Endothelial cell of umbilical vein (primary cell): Measurements from ENCODE around the gene PTPRT. TPM values are rescaled to one million over a fixed set of nuclear protein-coding genes. Genes with fewer than 3 reads are reported as not detected.

Source experiments
- BruUV-seq: library from RNA; stranded (reverse); fragments of 400-500 nt; replicated peaks from 2 replicates; lab custom pipeline; 2021; lab: Mats Ljungman, UMichigan
- CTCF ChIA-PET: fragments of 300-600, 350-600 bp; sonication (Branson Sonifier 250); formaldehyde crosslinking; loops from one replicate; lab custom pipeline; 2021; ENCODE audit warnings: antibody characterized with exemption, inconsistent platforms; lab: Charles Lee
- POLR2A ChIA-PET: fragments of 300-600, 350-600 bp; sonication (Branson Sonifier 250); formaldehyde crosslinking; loops from one replicate; lab custom pipeline; 2021; ENCODE audit warnings: antibody characterized with exemption, inconsistent platforms; lab: Charles Lee
- DNase-seq: peaks from one replicate; pipeline ENCODE4 v3.0.0-alpha.2; 2011; ENCODE audit warnings: low read depth, low spot score
- FAIRE-seq: peaks from 2 replicates; lab custom pipeline; 2011; peaks lifted over from hg19 to GRCh38; lab: Jason Lieb, UNC
- H2AFZ ChIP-seq: 2 replicates; pipeline ENCODE4 v1.6.0; 2012; ENCODE audit warnings: low read depth, low read length, control low read depth, inconsistent platforms
- H3K27ac ChIP-seq: 2 replicates; pipeline ENCODE4 v1.5.1; 2011; ENCODE audit warnings: low read depth, mild to moderate bottlenecking, control low read depth, low read length, moderate library complexity; ENCODE audit not compliant: insufficient read depth
- H3K27me3 ChIP-seq, 2 experiments: 2 replicates each; pipeline versions ENCODE4 v1.6.0 to v1.6.1; 2011; ENCODE audit warnings: low read length in 2 of 2, mixed read lengths in 1 of 2; ENCODE audit not compliant: control insufficient read depth in 2 of 2, insufficient read depth in 2 of 2
- H3K36me3 ChIP-seq, 2 experiments: 2 replicates in 1 of 2; 3 replicates in 1 of 2; pipeline ENCODE4 v1.5.1; 2011; ENCODE audit warnings: low read length in 2 of 2, mild to moderate bottlenecking in 1 of 2, moderate library complexity in 1 of 2; ENCODE audit not compliant: control insufficient read depth in 2 of 2, insufficient read depth in 2 of 2; ENCODE audit errors: extremely low read depth in 1 of 2
- H3K4me1 ChIP-seq: 3 replicates; pipeline ENCODE4 v1.5.1; 2011; ENCODE audit warnings: mild to moderate bottlenecking, low read length; ENCODE audit not compliant: control insufficient read depth, insufficient read depth; ENCODE audit errors: extremely low read depth
- H3K4me2 ChIP-seq: 2 replicates; pipeline ENCODE4 v1.6.1; 2011; ENCODE audit warnings: low read length, control low read depth, mixed read lengths; ENCODE audit not compliant: insufficient read depth
- H3K4me3 ChIP-seq, 3 experiments: fragments of 200-600 bp in 1 of 3; sonication (generic), shearing (Covaris generic) in 1 of 3; replicated peaks in 1 of 3; 2 replicates each; pipeline ENCODE4 v1.5.1; 2011 to 2016; ENCODE audit warnings: control low read depth in 3 of 3, low read length in 3 of 3, mild to moderate bottlenecking in 2 of 3, inconsistent platforms in 1 of 3, low read depth in 1 of 3, moderate library complexity in 1 of 3; ENCODE audit not compliant: insufficient read depth in 1 of 3
- H3K79me2 ChIP-seq: 2 replicates; pipeline ENCODE4 v1.6.0; 2012; ENCODE audit warnings: low read length, inconsistent platforms; ENCODE audit not compliant: control insufficient read depth, insufficient read depth
- H3K9ac ChIP-seq: replicated peaks from 2 replicates; pipeline ENCODE3; 2011; ENCODE audit warnings: low read length, control low read depth; ENCODE audit not compliant: insufficient read depth; ENCODE audit errors: extremely low read depth
- H3K9me1 ChIP-seq: replicated peaks from 3 replicates; pipeline ENCODE4 v1.6.0; 2011; ENCODE audit warnings: mild to moderate bottlenecking, low read length; ENCODE audit not compliant: control insufficient read depth, insufficient read depth; ENCODE audit errors: extremely low read depth
- H3K9me3 ChIP-seq: replicated peaks from 2 replicates; pipeline ENCODE4 v1.5.1; 2012; ENCODE audit warnings: low read length, inconsistent platforms; ENCODE audit not compliant: control insufficient read depth, insufficient read depth
- H4K20me1 ChIP-seq: replicated peaks from 2 replicates; pipeline ENCODE3; 2011; ENCODE audit warnings: mild to moderate bottlenecking, low read length; ENCODE audit not compliant: control insufficient read depth, insufficient read depth; ENCODE audit errors: extremely low read depth
- CTCF ChIP-seq, 2 donors: IDR thresholded peaks; 1 replicate in 1 of 2; 2 replicates in 1 of 2; pipeline ENCODE4 v1.5.1; 2011; ENCODE audit warnings: low read length in 2 of 2, mild to moderate bottlenecking in 2 of 2, moderate library complexity in 2 of 2, control low read depth in 1 of 2, inconsistent platforms in 1 of 2, low read depth in 1 of 2; ENCODE audit not compliant: insufficient read depth in 1 of 2; ENCODE audit errors: extremely low read depth in 1 of 2
- EZH2 ChIP-seq: IDR thresholded peaks from 2 replicates; pipeline ENCODE4 v1.6.1; 2012; ENCODE audit warnings: borderline replicate concordance, low read depth, mild to moderate bottlenecking, moderate library complexity, low read length, inconsistent platforms; ENCODE audit not compliant: severe bottlenecking
- FOS ChIP-seq: IDR thresholded peaks from 2 replicates; pipeline ENCODE4 v1.6.1; 2011; ENCODE audit warnings: mild to moderate bottlenecking, low read length, moderate library complexity, borderline replicate concordance; ENCODE audit not compliant: insufficient read depth
- GATA2 ChIP-seq: IDR thresholded peaks from 2 replicates; pipeline ENCODE4 v1.7.0; 2011; ENCODE audit warnings: low read depth, mild to moderate bottlenecking, moderate library complexity, mixed read lengths, low read length; ENCODE audit not compliant: insufficient read length, insufficient read depth
- JUN ChIP-seq: IDR thresholded peaks from 2 replicates; pipeline ENCODE4 v1.6.1; 2011; ENCODE audit warnings: borderline replicate concordance, low read depth; ENCODE audit not compliant: insufficient read length, insufficient read depth
- MAX ChIP-seq: IDR thresholded peaks from 2 replicates; pipeline ENCODE4 v1.6.1; 2011; ENCODE audit not compliant: insufficient read depth, insufficient read length
- MYC ChIP-seq: IDR thresholded peaks from one replicate; pipeline ENCODE4 v1.6.1; 2011; ENCODE audit warnings: mild to moderate bottlenecking, low read depth, low read length
- POLR2A ChIP-seq: IDR thresholded peaks from 2 replicates; pipeline ENCODE4 v1.6.1; 2012; ENCODE audit warnings: low read depth, mild to moderate bottlenecking, control low read depth, low read length
- POLR2AphosphoS5 ChIP-seq: IDR thresholded peaks from 2 replicates; pipeline ENCODE4 v1.6.1; 2012; ENCODE audit warnings: low read depth, mild to moderate bottlenecking, control low read depth, low read length, moderate library complexity; ENCODE audit not compliant: insufficient read depth
- dilution Hi-C: fragments of 300-500 bp; cut with MboI; formaldehyde crosslinking; loops from one replicate; pipeline ENCODE4 v1.15.0; 2019; ENCODE audit warnings: low sequenced_read_pairs; ENCODE audit not compliant: extremely low pct_ligation_motif_present
- intact Hi-C: fragments of 100-400 bp; cut with micrococcal nuclease; formaldehyde crosslinking; loops from one replicate; pipeline ENCODE4 v1.10.0; 2022
- polyA plus RNA-seq, 4 experiments: library from polyadenylated mRNA; depleted of rRNA in 3 of 4; stranded (reverse) in 3 of 4; unstranded in 1 of 4; fragments of >200 nt; gene quantifications; 2 replicates each; pipeline versions ENCODE4 v1.2.1 to v1.2.3, GENCODE V29; 2011 to 2012; ENCODE audit warnings: missing spikeins in 1 of 4
- total RNA-seq: library from RNA; stranded (reverse); gene quantifications from 2 replicates; pipeline ENCODE4 v1.2.3, GENCODE V29; 2021

PTPRT gene
- total and polyA plus RNA-seq, 2 donors (not counting 3 experiments of a cell fraction or from before 2014, with no cell fraction given) = not detected

- intact Hi-C loops = no loop called here
- Histone ChIP-seq H3K4me1 (no peaks in the 10 kb centered on the region), H3K36me3 (no peaks in the 10 kb centered on the region), H3K27ac (no peak overlapping the region), H3K9me3 (no peaks in the 10 kb centered on the region), H2AFZ (no peak overlapping the region), H3K27me3 (no peaks in the 10 kb centered on the region), H4K20me1 (no peaks in the 10 kb centered on the region), H3K4me3 (no peak overlapping the region), H3K9ac (no peak overlapping the region), H3K79me2 (no peaks in the 10 kb centered on the region), H3K4me2 (no peak overlapping the region), H3K9me1 (no peaks in the 10 kb centered on the region)
- BruUV-seq = no TSS peak
- POLR2A ChIA-PET = no interaction called here
- FAIRE-seq (no peak), DNase-seq (no peak)
- dilution Hi-C loops = no loop called here
- TF ChIP-seq POLR2A (no peak), CTCF (IDR thresholded peaks at IDR 0.05; ENCODE audit: extremely low read depth in 1 of 2, insufficient read depth in 1 of 2, low read depth in 1 of 2, low read length in 2 of 2) (no peak), POLR2AphosphoS5 (no peak), JUN (no peak), FOS (no peak), MAX (no peak), GATA2 (no peak), EZH2 (no peak), MYC (no peak)
- CTCF ChIA-PET = interaction anchor here (1.0 kb wide), 1 partner anchor 72 kb away, joined by 3 read pairs; no protein-coding TSS in a partner anchor
Observed at GRCh38 chr20:42588847-42589246, 600.9 kb downstream of the PTPRT start.
